Right renal pelvis (tissue), 4 donors: ENCODE results near the gene ADGRG6. TPM values are rescaled to one million over a fixed set of nuclear protein-coding genes. Genes with fewer than 3 reads are reported as not detected.

Experiments
- DNase-seq, 4 donors: peaks; one replicate each; pipeline ENCODE4 v3.0.0-alpha.2; 2013; ENCODE audit warnings: low read depth in 4 of 4, low spot score in 3 of 4, missing footprints in 1 of 4
- polyA plus RNA-seq, 4 donors: library from polyadenylated mRNA; unstranded; fragments of 120-200 nt; gene quantifications; one replicate each; pipeline ENCODE4 v1.2.1, GENCODE V29; 2013; ENCODE audit not compliant: insufficient read length in 4 of 4

Gene ADGRG6
- polyA plus RNA-seq, 4 donors: 31.5 to 38.3 (median 32.4) TPM

DNA sequence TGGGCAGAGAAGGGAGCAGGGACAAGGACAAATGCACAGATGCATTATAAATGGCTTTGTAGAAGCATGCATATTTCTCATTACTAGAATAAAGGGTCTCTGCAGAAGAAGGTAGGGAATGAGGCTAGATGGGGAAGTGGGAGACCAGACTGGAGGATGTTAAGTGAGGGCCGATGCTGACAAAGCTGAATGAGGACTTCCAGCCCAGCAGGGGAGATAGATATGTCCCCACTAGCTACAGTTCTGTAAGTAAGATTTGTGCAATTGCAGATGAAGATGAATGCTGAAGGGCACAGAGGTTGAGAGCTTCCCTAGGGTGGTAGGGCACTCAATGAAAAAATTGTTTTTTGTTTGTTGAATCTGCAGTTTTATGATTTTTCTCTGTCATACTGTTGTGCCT lies 16.9 kb downstream of the ADGRG6 start:
- no peak for DNase-seq

GRCh38 chr6:142320366-142320765 lies 18.6 kb downstream of the ADGRG6 start:
- no peak for DNase-seq

GRCh38 chr6:142321451-142321850 lies 19.6 kb downstream of the ADGRG6 start:
- no peak for DNase-seq

DNA sequence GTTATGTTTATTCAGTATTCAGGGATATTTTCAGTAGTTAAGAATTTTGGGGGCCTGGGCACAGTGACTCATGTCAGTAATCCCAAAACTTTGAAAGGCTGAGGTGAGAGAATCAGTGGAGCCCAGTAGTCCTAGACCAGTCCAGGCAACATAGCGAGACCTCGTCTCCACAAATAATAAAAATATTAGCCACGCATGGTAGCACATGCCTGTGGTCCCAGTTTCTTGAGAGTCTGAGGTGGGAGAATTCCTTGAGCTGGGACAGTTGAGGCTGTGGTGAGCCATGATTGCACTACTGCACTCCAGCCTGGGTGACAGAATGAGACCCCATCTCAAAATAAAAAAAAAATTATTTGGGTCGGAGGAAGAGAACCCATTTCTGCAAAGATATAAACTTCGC lies 20.3 kb downstream of the ADGRG6 start:
- no peak for DNase-seq

- DNase-seq: no peak
Measured at GRCh38 chr6:142322504-142323198, 20.8 kb downstream of the ADGRG6 start.

GRCh38 chr6:142323377-142323776 lies 21.6 kb downstream of the ADGRG6 start:
- no peak for DNase-seq

DNA sequence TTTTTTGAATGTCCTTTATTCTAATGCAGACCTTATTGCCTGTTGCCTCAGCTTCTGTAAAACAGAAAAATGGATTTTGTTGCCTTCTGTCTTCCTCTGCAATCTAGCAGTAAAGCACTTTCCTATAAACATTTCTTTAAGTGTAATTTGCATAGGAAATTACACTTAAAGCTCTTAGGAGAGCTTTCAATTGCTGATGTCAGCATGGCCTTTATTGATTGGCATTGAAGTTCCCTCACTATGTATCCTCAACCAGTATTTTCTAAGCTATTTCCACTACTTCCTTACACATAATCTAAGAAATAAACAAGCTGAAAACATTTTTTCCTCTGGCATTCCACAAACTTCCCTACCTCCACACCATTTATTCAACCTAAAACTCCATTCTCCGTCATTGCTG lies 22.3 kb downstream of the ADGRG6 start:
- no peak for DNase-seq

GRCh38 chr6:142325111-142325510 lies 23.3 kb downstream of the ADGRG6 start:
- no peak for DNase-seq

DNA sequence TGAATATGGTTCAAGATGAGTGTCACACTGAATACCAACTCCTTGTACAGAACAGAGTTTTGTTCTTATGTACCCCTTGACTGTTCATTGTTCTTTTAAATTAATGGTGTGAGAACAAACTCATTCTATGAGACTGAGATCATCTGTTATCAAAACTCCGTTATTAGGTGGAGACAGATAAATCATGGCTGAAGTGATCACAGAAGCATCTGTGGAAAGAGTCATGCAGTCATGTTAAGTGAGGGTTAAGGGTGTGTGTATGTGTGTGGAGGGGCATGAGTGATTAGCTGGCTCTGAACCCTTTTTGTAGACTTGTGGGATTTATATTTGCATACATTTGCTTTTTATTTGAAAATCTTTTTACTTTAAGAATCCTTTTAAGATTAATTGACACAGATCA lies 24.7 kb downstream of the ADGRG6 start:
- no peak for DNase-seq

DNA sequence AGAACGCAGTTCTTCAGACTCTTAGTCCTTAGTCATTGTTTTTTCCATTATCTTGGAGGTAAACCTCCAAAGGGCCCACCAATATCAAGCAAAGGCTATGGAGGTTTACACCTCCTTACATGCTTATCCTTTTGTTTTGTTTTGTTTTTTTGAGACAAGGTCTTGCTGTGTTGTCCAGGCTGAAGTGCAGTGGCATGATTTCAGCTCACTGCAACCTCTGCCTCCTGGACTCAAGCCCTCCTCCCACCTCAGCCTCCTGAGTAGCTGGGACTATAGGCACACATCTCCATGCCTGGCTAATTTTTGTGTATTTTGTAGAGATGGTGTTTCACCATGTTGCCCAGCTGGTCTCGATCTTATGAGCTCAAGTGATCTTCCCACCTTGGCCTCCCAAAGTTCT lies 26.3 kb downstream of the ADGRG6 start:
- no peak for DNase-seq

- DNase-seq: no peak
Measured at GRCh38 chr6:142329486-142330113, 27.8 kb downstream of the ADGRG6 start.

DNA sequence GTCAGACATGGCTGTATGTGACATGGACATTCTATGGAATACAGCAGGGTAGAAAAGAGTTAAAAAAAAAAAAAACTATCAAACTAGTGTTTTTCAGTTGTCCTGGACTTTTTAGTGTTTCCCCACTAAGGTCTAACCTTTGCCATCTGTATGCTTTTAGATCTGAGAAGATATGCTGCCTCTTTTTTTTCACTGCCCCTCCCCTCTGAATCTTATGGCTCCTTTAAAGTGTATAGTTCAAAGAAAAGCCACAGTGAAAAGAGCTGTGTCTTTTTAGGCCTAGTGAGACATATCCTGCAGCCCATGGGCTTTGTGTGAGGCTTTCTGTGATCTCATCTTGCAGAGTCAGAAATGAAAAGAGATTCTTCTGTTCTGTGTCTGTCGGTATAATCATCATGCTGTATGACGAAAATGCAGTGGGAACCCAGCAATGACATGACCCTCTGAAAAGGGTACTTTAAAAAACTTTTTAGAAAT lies 29.3 kb downstream of the ADGRG6 start:
- no peak for DNase-seq

- no peak for DNase-seq
Measured at GRCh38 chr6:142331601-142332000, 29.8 kb downstream of the ADGRG6 start.

GRCh38 chr6:142332393-142333098 lies 30.7 kb downstream of the ADGRG6 start:
- no peak for DNase-seq

DNA sequence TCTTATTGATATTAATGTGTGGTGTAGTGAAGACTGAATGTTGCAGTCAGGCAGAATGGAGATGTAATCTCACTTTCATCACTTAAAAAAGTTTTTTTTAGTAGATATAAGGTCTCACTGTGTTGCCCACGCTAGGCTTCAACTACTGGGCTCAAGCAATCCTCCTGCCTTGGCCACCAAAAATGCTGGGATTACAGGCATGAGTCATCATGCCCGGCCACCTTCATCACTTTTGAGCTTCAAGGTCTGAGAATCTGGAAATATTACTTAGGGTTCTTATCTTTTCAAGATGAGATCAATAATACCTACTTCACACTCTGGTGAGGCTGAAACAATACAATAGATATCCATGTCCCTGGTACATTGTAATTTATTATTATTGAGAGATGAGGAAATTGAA lies 31.6 kb downstream of the ADGRG6 start:
- DNase-seq: no peak

DNA sequence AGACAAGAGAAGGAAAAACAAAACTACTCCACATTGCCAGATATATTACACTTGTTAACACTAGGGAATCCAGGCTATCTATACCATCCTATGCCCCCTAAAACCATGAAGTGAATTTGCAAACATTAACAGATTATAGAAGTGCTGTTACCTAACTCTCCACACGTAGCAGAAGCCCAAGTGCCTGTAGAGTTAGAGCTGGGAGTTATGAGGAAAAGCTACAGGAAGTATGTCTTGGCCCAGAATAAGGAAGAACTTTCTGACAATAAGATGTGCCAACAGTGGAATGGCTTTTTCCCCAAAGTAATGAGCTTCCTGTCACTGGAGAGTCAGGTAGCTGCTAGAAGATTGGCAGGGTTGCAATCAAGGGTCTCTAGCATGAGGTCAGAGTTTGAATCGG lies 32.5 kb downstream of the ADGRG6 start:
- DNase-seq: no peak

DNA sequence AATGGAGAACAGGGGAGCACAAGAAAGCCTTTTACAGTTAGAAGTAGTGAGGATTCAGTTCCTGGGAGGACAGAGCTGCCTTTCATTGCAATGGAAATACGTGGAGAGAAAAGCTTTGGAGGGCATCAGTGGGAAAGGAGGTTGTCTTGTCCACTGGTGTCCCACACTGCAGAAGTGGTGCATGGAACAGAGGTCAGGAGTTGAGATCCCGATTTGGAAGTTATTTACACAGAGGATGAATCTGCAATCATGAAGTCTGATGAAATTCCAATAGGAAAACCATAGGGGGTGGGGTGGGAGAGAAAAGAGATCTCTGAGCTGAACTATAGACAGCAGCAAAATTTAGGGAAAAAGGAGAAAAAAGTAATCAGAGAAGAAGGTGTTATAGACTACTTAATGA lies 33.6 kb downstream of the ADGRG6 start:
- DNase-seq: no peak

DNA sequence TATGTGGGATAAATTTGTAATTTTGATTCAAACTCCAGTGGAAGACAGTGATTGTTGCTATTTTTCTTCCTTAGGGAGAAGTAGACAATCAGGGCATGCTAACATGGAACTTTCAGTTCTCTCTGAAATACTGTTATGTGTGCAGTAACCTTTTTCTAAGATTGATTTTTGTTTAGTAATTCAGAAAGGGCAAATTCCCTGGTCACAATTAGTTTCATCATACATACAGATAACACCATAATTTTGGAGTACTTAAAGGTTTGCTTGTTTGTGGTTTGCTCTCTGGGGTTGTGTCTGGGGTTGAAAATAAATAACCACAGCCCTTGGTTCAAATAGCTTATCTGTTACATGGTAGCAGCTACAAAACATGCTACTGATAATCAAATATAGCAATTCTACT lies 34.4 kb downstream of the ADGRG6 start:
- DNase-seq: no peak

GRCh38 chr6:142336787-142337186 lies 35.0 kb downstream of the ADGRG6 start:
- DNase-seq: no peak

- DNase-seq: no peak
Measured at GRCh38 chr6:142339113-142339512, 37.3 kb downstream of the ADGRG6 start.

- no peak for DNase-seq
Measured at GRCh38 chr6:142339968-142340658, 38.3 kb downstream of the ADGRG6 start.
